ENCODE results near the gene ISX. TPM values are rescaled to one million over a fixed set of nuclear protein-coding genes. Genes with fewer than 3 reads are reported as not detected.
"Not testable (repeated sequence)": the region's sequence is repeated elsewhere in the genome, so short reads cannot be mapped to it uniquely, and the experiment has no call there.

ISX gene
- total RNA-seq (not detected), polyA plus RNA-seq (not detected)
- long read RNA-seq, donor 1, result 0 reads
- long read RNA-seq, donor 2, result 0 reads
- long read RNA-seq, donor 3, result 0 reads
- long read RNA-seq, donor 4, result 0 reads

DNA sequence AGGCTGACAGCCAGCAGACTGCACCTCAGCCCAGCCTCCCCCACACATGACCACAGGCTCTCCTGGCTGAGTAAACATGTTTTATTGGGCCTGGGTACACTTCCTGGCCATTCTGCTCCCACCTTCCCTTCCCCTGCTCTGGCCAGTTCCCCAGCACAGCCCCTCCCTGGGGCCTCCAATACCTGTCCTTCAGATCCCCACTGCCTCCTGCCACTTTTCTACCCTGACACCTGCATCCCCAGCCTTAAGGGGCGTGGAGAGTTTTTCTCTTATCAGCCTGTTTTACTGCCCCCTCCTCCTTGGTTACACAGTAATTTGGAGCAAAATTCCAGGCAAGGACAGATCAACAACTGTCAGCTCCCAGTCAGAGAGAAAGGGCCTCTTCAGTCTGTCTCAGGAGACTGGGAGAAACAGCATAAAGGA lies at the start of gene ISX:
Gene ISX (plus strand): TSS at position 363 of the 423 bp plus-strand sequence. CDS start 930 bp downstream, outside the sequence.
- Histone ChIP-seq H3K4me1 (ENCODE audit: control insufficient read depth, insufficient read depth, low read length) (no peaks in the 10 kb centered on the region), H3K27me3 (ENCODE audit: control insufficient read depth, insufficient read depth) (no peaks in the 10 kb centered on the region), H3K4me3 (ENCODE audit: low read length) (no peak within 1 kb of the TSS), H3K9me3 (ENCODE audit: control insufficient read depth, low read length) (no peaks in the 10 kb centered on the region), H3K27ac (ENCODE audit: low read length) (no peak within 1 kb of the TSS)
- 55% methylated on average over 1 of the region's 1 CpG for WGBS
- intact Hi-C loops (cut with DNase I), result no loop called here
- DNase-seq, result no peak
- ATAC-seq, result no peak

DNA sequence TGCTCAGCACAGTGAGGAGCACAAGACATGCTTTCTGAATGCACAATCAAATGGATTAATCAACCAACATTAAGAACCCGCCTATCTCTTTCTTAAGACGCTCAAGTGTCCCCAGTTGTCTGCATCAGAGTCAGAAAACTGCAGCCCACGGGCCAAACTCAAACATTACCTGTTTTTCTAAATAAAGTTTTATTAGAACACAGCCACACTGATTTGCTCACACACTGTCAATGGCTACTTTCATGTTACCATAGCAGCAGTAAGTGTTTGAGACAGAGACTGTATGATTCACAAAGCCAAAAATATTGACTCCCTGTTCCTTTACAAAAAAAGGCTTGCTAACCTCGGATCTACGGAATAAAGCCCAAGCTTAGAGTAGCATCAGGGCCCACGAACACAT lies 49.0 kb upstream of the ISX start:
- Histone ChIP-seq H3K27me3 (ENCODE audit: control insufficient read depth, insufficient read depth) (no peaks in the 10 kb centered on the region), H3K9me3 (ENCODE audit: control insufficient read depth, low read length) (no peaks in the 10 kb centered on the region), H3K27ac (ENCODE audit: low read length) (no peak overlapping the region), H3K4me1 (ENCODE audit: control insufficient read depth, insufficient read depth, low read length) (no peaks in the 10 kb centered on the region), H3K4me3 (ENCODE audit: low read length) (no peak overlapping the region)
- 82% methylated on average over 6 of the region's 6 CpGs for WGBS
- ATAC-seq, result no peak
- no peak for DNase-seq
- intact Hi-C loops (cut with DNase I), result no loop called here

DNA sequence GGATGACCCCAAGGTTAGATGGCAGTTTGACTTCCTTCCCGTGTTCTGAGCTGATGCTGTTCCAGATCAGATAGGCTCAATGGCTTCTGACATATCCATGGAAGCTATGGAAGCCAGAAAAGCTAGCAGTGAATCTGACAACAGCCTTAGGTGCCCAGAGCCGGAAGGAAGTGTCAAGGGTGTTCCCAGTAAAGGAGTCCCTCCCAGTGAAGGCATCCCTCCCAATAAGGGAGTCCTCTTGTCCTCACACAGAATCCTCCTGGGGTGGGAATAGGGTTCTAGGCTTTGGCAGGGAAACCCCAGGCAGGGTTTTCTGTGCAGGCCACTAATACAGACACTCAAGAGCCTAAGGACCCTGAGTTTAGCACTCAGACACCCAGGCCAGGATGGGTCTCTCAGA lies 47.0 kb upstream of the ISX start:
- Histone ChIP-seq H3K27ac (ENCODE audit: low read length) (no peak overlapping the region), H3K4me1 (ENCODE audit: control insufficient read depth, insufficient read depth, low read length) (no peaks in the 10 kb centered on the region), H3K9me3 (ENCODE audit: control insufficient read depth, low read length) (no peaks in the 10 kb centered on the region), H3K4me3 (ENCODE audit: low read length) (no peak overlapping the region), H3K27me3 (ENCODE audit: control insufficient read depth, insufficient read depth) (no peaks in the 10 kb centered on the region)
- intact Hi-C loops (cut with DNase I), result no loop called here
- DNase-seq (no peak), ATAC-seq (no peak)
- 54% methylated on average over 2 of the region's 2 CpGs for WGBS

DNA sequence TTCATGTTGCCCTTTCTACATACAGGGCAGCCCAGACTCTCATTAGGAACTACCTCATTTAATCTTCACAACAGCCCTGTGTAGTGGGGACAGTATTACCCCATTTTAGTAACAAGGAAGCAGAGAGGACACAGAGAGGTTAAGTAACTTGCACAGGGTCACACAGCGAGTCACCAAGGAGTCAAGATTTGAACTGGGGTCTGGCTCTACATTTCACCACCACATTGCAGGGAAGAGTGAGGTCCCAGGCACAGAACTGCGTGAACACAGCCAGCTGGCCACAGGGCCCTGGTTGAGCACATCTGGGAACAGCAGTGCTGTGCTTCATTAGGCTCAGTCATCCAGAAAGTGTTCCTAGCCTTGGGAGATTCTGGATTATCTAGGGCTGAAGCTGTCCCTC lies 45.4 kb upstream of the ISX start:
- intact Hi-C loops (cut with DNase I), result no loop called here
- no peak for DNase-seq
- H3K4me1 ChIP-seq (ENCODE audit: control insufficient read depth, insufficient read depth, low read length), result no peaks in the 10 kb centered on the region
- H3K27ac ChIP-seq (ENCODE audit: low read length), result no peak overlapping the region
- 89% methylated on average over 2 of the region's 2 CpGs for WGBS
- ATAC-seq, result no peak
- no peaks in the 10 kb centered on the region for H3K27me3 ChIP-seq (ENCODE audit: control insufficient read depth, insufficient read depth)
- no peaks in the 10 kb centered on the region for H3K9me3 ChIP-seq (ENCODE audit: control insufficient read depth, low read length)
- no peak overlapping the region for H3K4me3 ChIP-seq (ENCODE audit: low read length)

DNA sequence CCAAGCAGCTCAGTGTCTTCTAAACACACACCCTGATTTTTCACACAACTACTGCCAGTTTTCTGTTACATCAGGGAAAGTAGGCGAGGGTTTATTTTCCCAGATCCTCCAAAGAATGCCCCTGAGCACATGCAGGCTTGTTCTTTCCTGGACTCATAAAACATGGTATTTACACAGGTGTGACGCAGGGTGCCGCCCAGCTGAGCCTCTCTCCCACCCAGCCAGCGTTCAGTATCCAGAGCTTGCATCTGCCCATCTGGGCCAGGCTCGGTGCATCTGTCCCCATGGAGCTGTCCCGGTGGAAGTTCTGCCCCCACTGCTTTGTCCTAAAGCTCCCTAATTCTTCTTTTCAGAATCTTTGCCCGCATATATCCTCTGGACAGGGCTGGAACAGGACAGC lies 44.8 kb upstream of the ISX start:
- Histone ChIP-seq H3K4me1 (ENCODE audit: control insufficient read depth, insufficient read depth, low read length) (no peaks in the 10 kb centered on the region), H3K4me3 (ENCODE audit: low read length) (no peak overlapping the region), H3K9me3 (ENCODE audit: control insufficient read depth, low read length) (no peaks in the 10 kb centered on the region), H3K27me3 (ENCODE audit: control insufficient read depth, insufficient read depth) (no peaks in the 10 kb centered on the region), H3K27ac (ENCODE audit: low read length) (no peak overlapping the region)
- 65% methylated on average over 7 of the region's 7 CpGs for WGBS
- intact Hi-C loops (cut with DNase I), result no loop called here
- ATAC-seq (no peak), DNase-seq (no peak)

DNA sequence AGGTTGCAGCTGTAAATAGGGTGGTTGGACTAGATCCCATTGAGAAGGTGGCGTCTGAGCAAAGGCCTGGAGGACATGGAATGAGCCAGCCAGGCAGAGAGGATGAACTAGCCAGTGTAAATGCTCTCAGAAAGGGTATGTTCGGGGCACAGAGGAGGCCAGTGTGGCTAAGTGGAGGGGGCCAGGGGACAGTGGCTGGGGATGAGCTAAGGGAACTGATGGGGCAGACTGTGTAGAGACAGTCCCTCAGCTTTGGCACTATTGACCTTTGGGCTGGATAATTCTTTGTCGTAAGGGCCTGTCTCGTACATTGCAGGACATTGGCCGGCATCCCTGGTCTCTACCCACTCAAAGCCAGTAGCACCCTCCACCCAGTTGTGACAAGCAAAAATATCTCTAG lies 43.7 kb upstream of the ISX start:
- H3K27me3 ChIP-seq (ENCODE audit: control insufficient read depth, insufficient read depth), result no peaks in the 10 kb centered on the region
- no peaks in the 10 kb centered on the region for H3K4me1 ChIP-seq (ENCODE audit: control insufficient read depth, insufficient read depth, low read length)
- no peak overlapping the region for H3K4me3 ChIP-seq (ENCODE audit: low read length)
- ATAC-seq (no peak), DNase-seq (no peak)
- no peak overlapping the region for H3K27ac ChIP-seq (ENCODE audit: low read length)
- H3K9me3 ChIP-seq (ENCODE audit: control insufficient read depth, low read length), result no peaks in the 10 kb centered on the region
- 83% methylated on average over 5 of the region's 5 CpGs for WGBS
- intact Hi-C loops (cut with DNase I), result no loop called here

DNA sequence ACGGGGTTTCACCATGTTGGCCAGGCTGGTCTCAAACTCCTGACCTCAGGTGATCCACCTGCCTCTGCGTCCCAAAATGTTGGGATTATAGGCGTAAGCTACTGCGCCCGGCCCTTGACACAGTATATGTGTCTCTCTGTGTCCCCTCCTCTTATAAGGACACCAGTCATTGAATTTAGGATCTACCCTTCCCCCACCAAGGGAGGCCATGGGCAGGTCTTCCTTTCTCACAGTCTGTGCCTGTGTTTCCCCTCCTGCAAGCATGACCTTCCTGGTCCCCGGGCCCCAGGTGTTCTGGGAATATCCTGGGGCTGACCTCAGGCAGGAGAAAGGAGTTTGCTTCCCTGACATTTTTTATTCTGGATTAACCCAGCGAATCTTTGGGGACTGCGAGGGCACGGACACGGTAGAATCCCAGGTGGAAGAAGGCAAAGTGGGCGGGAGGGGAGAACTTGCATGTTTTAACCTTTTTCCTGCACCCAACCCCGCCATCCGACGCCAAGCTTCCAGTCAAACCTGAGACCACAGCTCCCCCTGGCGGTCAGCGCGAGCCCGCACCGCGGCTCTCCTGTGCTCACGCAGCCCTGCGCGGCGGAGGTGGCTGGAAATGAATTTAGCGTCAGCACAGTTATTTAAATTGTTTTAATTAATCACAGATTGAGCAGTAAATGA lies 42.1 kb upstream of the ISX start:
- ATAC-seq (peak; percentile 51 to 65), DNase-seq (peak; percentile 52 to 86 (median 81))
- WGBS, result 23% methylated on average over 25 of the region's 25 CpGs
- H3K4me1 ChIP-seq (ENCODE audit: control insufficient read depth, insufficient read depth, low read length), result no peaks in the 10 kb centered on the region
- no peak overlapping the region for H3K27ac ChIP-seq (ENCODE audit: low read length)
- intact Hi-C loops (cut with DNase I), result no loop called here
- no peaks in the 10 kb centered on the region for H3K9me3 ChIP-seq (ENCODE audit: control insufficient read depth, low read length)
- no peak overlapping the region for H3K4me3 ChIP-seq (ENCODE audit: low read length)
- no peaks in the 10 kb centered on the region for H3K27me3 ChIP-seq (ENCODE audit: control insufficient read depth, insufficient read depth)

DNA sequence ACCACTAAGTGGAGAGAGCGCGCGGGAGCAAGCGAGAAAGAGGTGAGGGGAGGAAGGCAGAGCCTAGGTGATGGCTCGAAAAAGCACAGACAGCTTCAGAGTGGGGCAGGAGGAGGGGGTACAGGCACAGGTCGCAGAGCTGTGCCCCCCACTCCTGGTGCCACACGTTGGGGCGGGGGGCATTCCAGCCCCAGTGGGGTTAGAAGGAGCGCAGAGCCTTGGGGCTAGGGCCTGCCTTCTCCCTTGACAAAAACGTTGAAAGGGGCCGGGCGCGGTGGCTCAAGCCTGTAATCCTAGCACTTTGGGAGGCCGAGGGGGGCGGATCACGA lies 41.6 kb upstream of the ISX start:
- ATAC-seq (peak in 1 of 2 donors; percentile 16), DNase-seq (no peak)
- Histone ChIP-seq H3K4me3 (ENCODE audit: low read length) (no peak overlapping the region), H3K27me3 (ENCODE audit: control insufficient read depth, insufficient read depth) (no peaks in the 10 kb centered on the region), H3K27ac (ENCODE audit: low read length) (no peak overlapping the region), H3K4me1 (ENCODE audit: control insufficient read depth, insufficient read depth, low read length) (no peaks in the 10 kb centered on the region), H3K9me3 (ENCODE audit: control insufficient read depth, low read length) (no peaks in the 10 kb centered on the region)
- WGBS, result 29% methylated on average over 16 of the region's 16 CpGs
- intact Hi-C loops (cut with DNase I), result no loop called here

DNA sequence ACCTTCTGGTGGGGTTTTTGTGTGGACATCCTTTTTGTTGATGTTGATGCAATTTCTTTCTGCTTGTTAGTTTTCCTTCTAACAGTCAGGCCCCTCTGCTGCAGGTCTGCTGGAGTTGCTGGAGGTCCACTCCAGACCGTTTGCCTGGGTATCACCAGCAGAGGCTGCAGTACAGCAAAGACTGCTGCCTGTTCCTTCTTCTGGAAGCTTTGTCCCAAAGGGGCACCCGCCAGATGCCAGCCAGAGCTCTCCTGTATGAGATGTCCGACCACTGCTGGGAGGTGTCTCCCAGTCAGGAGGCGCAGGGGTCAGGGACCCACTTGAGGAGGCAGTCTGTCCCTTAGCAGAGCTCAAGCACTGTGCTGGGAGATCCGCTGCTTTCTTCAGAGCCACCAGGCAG lies 35.8 kb upstream of the ISX start:
- H3K4me3 ChIP-seq (ENCODE audit: low read length); H3K27ac ChIP-seq (ENCODE audit: low read length); H3K4me1 ChIP-seq (ENCODE audit: control insufficient read depth, insufficient read depth, low read length); H3K27me3 ChIP-seq (ENCODE audit: control insufficient read depth, insufficient read depth); ATAC-seq; intact Hi-C loops (cut with DNase I); H3K9me3 ChIP-seq (ENCODE audit: control insufficient read depth, low read length); DNase-seq: not testable (repeated sequence)
- 80% methylated on average over 5 of the region's 5 CpGs for WGBS

DNA sequence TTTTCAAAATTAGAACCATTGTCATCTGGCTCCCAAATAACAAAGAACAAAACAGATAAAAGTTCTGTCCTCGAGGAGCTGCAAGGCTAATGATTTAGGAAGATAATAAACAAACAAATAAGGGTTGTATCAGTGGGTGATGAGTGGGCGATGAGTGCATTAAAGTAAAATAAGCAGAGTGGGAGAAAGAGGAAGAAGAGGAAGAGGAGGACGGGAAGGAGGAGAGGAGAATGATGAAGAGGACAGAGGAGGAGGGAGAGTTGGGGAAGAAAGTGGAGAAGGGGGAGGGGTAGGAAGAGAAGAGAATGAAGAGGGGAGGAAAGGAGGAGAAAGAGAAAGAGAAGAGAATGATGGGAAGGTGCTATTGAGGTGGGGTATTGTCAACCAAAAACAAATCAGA lies 33.4 kb upstream of the ISX start:
- 44% methylated on average over 3 of the region's 3 CpGs for WGBS
- no peaks in the 10 kb centered on the region for H3K9me3 ChIP-seq (ENCODE audit: control insufficient read depth, low read length)
- intact Hi-C loops (cut with DNase I), result no loop called here
- no peaks in the 10 kb centered on the region for H3K4me1 ChIP-seq (ENCODE audit: control insufficient read depth, insufficient read depth, low read length)
- no peak overlapping the region for H3K27ac ChIP-seq (ENCODE audit: low read length)
- H3K4me3 ChIP-seq (ENCODE audit: low read length), result no peak overlapping the region
- ATAC-seq (no peak), DNase-seq (no peak)
- H3K27me3 ChIP-seq (ENCODE audit: control insufficient read depth, insufficient read depth), result no peaks in the 10 kb centered on the region

DNA sequence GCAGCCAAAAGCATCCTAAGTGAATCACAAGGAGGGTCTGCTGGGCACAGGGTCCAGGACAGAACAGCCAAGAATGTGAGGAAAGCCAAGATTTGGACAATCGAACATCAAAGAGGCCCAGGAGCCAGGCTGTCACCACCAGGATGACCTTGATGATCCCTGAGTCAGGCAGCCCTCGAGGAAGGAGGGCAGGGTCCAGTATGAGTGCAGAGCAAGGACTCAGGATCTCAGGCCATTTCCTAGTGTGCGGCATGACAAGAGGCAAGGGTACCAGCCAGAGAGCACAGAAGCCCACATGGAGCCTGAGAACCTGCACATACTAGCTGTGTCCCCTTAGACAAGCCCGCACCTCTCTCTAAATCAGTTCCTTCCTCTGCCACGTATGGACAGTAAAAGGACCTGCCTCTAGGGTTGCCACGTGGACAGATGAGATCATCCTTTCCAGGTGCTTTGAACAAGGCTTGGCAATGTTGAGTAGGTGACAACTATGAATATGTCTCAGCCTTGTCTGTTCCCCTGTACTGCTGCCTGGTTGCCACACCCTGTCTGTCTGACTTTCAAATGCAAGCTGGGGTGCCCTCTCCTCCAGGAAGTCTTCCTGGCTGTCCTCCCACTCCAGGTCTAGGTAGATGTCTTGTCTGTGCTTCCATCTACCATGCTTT lies 32.2 kb upstream of the ISX start:
- no peak overlapping the region for H3K27ac ChIP-seq (ENCODE audit: low read length)
- ATAC-seq (no peak), DNase-seq (no peak)
- no peaks in the 10 kb centered on the region for H3K27me3 ChIP-seq (ENCODE audit: control insufficient read depth, insufficient read depth)
- no peak overlapping the region for H3K4me3 ChIP-seq (ENCODE audit: low read length)
- no peaks in the 10 kb centered on the region for H3K4me1 ChIP-seq (ENCODE audit: control insufficient read depth, insufficient read depth, low read length)
- WGBS, result 61% methylated on average over 6 of the region's 6 CpGs
- no peaks in the 10 kb centered on the region for H3K9me3 ChIP-seq (ENCODE audit: control insufficient read depth, low read length)
- intact Hi-C loops (cut with DNase I), result no loop called here

All from right cardiac atrium (tissue), 5 donors.